HG03066 (cell line): ENCODE results near the gene DUSP8.
"Not testable (repeated sequence)": the region's sequence is repeated elsewhere in the genome, so short reads cannot be mapped to it uniquely, and the experiment has no call there.

Source experiments
- ATAC-seq: cut with Tn5 transposase; IDR thresholded peaks from one replicate; pipeline ENCODE4 v1.9.1; 2021; ENCODE audit warnings: low read depth; ENCODE audit not compliant: unreplicated experiment

The DUSP8 gene, protein sequence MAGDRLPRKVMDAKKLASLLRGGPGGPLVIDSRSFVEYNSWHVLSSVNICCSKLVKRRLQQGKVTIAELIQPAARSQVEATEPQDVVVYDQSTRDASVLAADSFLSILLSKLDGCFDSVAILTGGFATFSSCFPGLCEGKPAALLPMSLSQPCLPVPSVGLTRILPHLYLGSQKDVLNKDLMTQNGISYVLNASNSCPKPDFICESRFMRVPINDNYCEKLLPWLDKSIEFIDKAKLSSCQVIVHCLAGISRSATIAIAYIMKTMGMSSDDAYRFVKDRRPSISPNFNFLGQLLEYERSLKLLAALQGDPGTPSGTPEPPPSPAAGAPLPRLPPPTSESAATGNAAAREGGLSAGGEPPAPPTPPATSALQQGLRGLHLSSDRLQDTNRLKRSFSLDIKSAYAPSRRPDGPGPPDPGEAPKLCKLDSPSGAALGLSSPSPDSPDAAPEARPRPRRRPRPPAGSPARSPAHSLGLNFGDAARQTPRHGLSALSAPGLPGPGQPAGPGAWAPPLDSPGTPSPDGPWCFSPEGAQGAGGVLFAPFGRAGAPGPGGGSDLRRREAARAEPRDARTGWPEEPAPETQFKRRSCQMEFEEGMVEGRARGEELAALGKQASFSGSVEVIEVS

DNA sequence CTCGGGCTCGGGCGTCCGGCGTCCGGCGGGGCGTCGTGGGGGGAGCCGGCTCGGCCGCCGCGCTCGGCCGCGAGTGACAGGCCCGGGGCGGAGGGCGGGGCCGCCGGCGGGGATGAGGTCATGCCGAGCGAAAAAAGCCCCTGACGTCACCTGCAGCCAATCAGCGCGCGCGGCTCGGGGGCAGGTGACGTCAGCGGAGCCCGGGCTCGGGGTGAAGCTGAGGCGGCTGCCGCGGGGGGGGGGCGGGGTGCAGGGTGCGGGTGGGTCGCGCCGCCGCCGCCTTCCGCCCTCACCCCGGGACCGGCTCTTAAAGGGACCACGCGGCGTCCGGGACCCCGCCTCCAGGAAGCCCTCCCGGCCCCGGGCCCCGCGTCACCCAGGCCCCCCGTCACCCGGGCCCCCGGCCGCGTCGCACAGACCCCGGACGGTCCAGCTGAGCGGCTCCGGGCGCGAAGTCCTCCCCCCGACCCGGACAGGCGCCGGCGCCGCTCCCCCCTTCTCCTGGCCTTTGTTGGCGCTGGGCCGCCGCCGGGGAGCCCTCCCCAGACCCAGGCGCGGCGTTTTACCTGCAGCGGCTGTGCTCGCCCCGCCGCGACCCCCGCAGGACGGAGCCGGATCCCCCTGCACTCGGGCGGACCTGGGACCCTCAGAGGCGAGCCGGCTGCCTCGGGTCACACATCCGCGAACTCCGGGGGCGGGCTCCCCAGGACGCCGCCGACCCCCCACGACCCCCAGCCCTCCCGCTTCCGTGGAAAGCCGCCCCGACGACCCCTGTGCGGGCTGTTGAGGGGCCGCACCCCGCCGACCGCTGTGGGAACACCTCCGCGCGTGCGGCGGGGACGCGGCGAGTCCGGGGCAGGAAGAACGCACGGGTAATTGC, at the start of gene DUSP8:
Gene DUSP8, minus strand, starts transcription at position 75 of the 880 bp plus-strand sequence. CDS start 6,445 bp downstream, outside the sequence.
- no peak for ATAC-seq

DNA sequence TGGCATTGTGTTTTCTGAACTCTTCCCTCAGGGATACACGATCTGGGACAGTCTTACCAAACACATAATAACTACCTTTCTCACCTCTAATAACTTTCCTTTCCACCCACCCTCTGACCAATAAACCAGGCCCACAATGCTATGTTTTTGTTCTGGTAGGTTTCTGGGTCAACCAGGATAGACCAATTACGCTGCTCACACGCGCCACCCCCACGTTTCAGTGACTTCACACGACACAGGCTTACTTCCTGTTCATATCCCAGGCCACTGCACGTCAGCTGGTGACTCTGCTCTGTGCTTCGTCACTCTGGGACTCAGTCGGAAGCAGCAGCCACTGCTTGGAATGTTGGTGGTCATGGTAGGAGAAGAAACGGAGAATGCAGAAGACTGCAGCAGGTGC, 47.4 kb upstream of the DUSP8 start:
- ATAC-seq: no peak

DNA sequence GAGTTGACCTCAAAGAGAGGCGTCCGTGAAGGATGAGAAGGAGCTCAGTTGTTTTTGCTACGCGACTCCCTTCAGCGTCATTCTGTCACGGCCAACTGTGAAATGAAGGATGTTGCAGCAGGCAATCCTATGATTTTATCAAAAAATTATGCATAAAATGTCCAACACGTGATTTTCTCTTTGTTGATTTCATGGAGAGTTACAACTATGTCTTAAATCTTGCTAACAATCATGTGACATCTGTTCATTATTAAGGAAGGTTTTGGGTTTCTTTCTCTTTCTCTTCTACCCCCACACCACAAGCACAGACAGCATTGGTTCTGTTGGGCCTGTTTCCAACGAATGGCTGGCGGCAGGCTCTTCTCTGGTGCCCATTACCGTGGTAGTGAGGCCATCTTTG, 46.2 kb upstream of the DUSP8 start:
- ATAC-seq: no peak

DNA sequence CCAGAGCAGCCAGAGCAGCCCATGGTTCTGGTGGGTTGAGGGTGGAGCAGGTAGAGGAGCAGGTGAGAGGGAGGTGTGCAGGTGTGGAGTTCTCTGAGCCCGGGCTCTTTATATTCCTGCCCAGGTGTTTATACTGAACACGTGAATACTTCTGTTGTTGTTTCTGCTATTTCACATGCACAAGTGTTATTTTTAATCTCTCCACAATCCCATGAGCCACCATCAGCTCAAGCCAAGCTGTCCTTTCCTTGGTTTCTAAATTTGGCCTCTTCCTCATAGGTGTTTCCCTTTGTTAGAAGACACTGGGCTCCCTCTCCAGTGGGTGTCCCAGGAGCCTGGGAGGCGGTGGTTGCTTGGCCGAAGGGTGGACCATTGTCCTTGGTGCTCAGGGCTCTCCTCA, 36.3 kb upstream of the DUSP8 start, which contains the start of gene KRTAP5-3:
Gene KRTAP5-3, minus strand, starts transcription at position 101 of the 400 bp plus-strand sequence. Its CDS starts 78 bp downstream, at position 23.
- no peak for ATAC-seq

DNA sequence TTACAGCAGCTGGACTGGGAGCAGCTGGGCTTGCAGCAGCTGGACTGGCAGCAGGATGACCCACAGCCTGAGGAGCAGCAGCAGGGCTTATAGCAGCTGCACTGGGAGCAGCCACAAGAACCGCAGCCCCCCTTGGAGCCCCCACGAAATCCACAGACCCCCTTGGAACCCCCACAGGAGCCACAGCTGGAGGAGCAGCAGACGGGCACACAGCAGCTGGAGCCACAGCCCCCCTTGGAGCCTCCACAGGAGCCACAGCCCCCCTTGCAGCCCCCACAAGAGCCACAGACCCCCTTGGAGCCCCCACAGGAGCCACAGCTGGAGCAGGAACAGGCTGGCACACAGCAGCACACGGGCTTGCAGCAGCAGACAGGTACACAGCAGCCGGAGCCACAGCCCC, 35.8 kb upstream of the DUSP8 start:
- not testable (repeated sequence) for ATAC-seq

DNA sequence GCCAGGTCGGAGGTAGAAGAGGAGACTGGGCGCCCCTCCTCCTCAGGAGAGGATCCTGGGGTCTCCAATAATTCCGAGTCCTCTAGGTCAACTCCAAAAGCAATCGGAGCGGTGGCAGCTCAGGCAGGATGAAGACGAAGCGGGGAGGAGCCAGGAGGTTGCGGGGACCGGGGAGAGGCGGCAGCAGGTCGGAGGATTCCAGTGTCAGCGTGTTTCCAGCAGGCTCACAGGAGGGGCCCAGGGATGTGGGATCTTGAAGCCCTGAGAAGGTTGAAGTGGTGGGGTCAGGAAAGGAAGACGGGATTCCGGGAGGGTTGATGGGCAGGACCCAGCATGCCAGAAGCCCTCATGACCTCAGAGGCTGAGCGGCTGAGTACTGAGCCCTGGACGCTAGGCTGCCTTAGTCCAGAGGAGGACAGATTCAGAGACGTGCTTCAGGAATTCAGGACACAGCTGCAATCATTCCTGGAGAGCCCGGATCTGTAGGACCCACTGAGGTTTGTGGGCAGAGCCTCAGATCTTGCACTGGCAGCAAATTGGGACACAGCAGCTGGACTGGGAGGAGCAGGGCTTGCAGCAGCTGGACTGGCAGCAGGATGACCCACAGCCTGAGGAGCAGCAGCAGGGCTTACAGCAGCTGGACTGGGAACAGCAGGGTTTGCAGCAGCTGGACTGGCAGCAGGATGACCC, 35.2 kb upstream of the DUSP8 start:
- not testable (repeated sequence) for ATAC-seq

DNA sequence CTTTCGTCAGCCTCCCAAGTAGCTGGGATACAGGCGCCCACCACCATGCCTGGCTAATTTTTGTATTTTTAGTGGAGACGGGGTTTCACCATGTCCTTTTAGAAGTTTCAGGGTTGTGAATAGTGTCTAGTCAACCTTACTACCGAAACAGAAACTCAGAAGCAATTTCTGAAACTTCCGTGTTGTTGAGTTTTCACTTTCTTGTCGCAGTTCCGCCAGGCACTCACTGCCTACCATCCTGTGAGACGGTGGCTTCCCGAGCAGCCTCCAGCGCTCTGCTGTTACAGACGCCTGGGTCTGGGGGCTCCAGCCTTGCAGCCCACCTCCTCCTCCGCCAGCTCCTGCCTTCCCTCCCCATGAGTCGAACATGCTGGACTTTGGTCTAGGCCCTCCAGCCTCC, 33.9 kb upstream of the DUSP8 start:
- peak; percentile 90 for ATAC-seq

DNA sequence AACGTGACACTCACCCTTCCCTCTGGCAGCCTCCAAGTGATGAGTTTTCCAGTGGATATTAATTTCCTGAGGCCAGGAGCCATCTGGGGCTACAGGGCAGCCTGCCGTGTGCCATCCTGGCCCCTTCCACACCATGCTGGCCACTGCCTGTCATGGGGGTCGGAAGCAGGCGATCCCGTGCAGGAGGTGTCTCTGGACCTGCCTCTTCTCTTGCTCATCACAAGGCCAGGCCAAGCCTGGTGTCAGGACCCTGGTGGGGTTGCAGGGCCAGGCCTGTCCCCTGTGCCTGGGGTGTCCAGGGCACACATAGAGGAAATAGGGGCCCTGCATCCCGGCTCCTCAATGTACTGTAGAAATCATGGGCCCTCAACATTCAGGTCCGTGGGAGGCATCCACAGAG, 32.6 kb upstream of the DUSP8 start:
- no peak for ATAC-seq

DNA sequence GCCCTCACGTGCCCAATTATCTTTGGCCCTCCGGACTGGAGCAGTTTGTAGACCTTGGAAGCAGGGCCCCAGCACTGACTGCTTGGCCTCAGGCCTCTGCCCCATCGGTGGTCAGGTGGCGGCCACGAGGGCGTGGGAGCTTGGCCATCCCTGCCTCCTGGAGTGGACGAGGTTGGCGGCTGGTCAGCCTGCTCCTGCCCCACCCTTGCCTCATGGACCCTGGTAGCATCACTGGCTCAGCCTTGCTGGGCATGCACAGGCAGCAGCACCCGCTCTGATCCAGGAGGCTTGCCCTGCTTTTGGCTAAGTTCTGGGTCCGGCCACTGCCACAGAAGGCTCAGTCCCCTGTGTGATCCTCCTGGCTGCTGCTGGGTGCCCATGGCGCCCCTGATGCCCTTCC, 32.1 kb upstream of the DUSP8 start:
- no peak for ATAC-seq

DNA sequence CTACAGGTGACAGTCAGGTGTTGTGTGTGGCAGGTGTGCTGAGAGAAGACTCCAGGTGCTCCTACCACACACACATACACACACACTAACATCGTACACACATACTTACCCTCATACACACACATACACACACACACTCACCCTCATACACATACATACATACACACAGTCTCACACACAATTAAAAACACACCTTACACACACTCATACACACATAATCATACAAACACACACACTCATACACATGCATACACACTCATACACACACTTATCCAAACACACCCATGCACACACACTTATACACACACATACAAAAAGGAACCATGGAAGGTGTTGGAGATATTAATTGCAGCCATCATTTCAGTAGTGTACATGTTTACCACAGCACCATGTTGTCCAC, 31.6 kb upstream of the DUSP8 start:
- no peak for ATAC-seq

DNA sequence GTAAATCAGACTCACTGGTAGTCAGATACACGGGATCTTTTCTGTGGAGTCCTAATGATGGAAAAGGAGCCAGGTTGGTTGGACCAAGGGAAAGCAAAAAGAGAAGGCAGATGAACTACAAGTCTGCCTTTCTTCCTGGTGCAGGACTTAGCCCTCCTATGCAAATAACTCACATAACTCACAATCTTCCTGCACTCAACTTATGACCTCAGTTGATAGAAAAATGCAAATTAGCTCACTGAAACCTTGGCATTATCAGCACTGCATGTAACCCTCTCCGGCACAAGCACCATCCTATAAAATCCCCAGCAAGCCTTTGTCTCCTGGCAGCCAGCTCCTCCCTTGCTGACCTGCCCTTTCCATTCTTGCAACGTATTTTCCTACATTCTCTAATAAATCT, 29.6 kb upstream of the DUSP8 start:
- ATAC-seq: not testable (repeated sequence)

DNA sequence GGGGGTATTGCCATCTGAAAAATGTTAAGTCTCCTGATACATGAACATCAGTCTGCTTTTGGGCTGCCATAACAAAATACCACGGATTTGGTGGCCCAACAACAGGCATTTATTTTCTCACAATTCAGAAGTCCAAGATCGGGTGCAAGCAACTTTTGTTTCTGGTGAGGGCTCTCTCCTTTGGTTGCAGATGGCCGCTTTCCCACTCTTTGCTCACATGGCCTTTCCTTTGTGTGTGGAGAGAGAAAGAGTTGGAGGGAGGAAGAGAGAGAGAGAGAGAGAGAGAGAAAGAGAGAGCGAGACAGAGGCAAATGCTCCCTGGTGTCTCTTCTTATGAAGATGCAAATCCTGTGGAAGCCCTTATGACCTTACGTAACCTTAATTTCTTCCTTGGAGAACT, 28.6 kb upstream of the DUSP8 start:
- no peak for ATAC-seq

DNA sequence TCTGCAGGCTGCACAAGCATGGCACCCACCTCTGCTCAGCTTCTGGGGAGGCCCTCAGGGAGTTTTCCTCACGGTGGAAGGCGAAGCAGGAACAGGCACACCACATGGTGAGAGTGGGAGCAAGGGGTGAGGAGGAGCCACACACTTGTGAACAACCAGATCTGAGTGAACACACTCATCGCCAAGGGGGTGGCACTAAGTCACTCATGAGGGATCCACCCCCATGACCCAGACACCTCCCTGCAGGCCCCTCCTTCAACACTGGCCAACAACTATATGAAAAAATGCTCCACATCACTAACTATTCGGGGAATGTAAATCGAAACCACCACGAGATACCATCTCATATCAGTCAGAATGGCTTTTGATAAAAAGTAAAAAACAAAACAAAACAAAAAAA, 26.7 kb upstream of the DUSP8 start:
- ATAC-seq: no peak

DNA sequence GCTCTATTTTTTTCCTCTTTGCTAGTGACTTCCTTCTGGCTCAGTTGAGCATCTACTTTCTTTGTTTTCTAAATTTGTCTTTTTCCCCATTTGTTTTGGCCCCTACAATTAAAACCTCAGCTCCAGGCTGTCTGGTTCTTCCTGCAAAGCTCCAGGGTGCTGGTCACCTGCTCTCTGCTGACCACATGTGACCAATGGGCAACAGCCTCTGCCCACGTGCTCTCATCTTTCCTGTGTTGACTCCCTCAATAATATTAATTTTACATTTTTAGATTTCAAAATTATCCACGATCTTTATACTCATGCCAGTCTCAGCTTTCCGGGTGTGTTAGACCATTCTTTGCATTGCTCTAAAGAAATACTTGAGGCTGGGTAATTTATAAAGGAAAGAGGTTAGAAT, 26.3 kb upstream of the DUSP8 start:
- not testable (repeated sequence) for ATAC-seq

DNA sequence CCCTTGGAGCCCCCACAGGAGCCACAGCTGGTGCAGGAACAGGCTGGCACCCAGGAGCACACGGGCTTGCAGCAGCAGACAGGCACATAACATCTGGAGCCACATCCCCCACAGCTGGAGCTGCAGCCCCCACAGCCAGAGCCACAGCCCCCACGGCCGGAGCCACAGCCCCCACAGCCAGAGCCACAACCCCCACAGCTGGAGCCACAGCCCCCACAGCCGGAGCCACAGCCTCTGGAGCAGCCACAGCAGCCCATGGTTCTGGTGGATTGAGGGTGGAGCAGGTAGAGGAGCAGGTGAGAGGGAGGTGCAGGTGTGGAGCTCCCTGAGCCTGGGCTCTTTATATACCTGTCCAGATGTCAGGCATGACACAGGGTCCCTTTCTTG, 25.9 kb upstream of the DUSP8 start, which contains the start of gene KRTAP5-2:
Gene KRTAP5-2, minus strand, starts transcription at position 301 of the 387 bp plus-strand sequence. Its CDS starts 44 bp downstream, at position 257.
- no peak for ATAC-seq

DNA sequence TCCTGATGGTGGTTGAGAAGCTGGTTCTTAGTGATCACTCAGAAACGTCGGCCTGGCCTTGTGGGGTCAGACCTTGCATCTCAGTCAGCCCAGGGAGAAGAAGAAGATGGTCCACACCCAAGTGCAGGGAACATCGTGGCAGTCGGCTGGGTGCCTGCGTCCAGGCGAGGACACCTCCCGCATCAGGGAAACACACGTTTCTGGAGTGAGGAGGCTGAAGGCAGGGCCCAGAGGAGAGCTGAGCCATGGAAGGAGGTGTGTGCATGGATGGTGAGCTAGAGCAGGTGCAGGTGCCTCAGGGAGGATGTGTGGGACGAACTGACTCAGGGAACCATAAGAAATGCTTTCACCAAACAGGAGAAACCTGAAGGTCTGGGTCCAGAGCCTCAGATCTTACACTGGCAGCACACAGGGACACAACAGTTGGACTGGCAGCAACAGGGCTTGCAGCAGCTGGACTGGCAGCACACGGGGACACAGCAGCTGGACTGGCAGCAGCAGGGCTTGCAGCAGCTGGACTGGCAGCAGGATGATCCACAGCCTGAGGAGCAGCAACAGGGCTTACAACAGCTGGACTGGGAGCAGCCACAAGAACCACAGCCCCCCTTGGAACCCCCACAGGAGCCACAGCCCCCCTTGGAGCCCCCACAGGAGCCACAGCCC, 25.4 kb upstream of the DUSP8 start:
- no peak for ATAC-seq

DNA sequence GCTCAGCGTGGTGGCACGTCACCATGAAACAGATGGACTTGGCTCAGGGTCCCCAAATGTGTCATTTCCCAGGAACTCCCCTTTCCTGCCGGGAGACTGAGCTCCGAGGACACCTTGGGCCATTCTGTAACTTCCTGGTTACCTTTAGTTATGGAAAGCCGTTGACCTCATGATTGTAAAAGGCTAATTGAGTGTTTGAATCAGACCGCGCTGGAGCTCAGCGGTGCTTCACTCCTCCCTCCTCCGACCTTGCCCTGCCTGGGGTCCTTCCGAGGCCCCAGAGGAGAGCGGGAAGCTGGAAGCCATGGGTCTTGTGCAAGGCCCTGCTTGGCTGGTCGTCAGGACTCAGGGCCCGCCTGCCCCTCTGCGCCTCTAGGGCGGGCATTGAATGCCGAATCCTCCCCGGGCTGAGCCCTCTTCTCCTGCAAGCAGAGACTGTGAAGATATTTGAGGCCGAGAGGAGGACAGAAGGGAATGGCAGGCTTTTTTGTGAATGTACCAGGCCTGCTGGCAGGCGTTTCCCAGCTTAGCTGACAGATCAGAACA, 24.6 kb upstream of the DUSP8 start:
- not testable (repeated sequence) for ATAC-seq

DNA sequence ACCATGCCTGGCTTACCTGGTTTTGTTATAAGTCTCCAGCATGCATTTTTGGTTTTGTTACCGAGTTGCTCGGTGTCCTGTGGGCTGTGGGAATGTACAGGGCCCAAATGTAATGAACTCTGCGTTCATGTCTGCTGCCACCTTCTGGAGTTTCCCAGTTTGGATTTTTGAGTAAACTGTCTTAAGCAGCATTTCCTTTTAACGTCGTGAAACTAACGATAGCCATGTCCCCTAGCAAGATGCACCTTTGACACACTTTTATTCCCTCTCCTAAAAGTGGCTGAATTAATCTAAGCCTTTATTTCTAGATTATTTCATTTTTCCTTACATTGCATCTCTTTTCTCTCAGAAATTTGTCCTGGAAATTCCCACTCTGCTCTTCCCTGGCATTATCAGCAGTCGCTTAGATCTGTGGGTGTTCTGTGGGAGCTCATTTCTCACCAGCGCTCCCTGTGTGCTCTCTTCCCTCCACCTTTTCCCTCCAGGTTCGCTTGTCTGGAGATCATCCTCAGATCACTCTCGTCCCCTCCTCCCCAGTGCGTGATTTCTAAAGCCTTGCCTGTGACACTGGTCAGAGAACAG, 24.0 kb upstream of the DUSP8 start:
- not testable (repeated sequence) for ATAC-seq

DNA sequence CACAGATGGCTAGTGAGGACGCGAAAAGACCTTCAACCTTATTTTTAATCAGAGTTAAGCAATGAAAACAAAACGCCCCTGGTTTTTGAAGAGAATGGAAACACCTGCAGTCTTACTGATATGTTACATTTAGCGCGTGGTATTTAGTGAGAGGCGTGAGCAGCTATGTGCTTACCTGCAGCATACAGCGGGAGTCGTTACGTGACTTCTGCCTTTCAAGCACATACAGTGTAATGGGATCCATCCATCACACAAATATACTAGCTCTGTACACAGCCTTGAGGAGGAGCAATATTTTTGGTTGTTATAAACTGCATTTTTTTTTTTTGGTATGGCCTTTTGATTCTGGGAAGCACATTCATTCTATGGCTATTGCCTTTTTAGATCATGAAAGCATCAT, 20.6 kb upstream of the DUSP8 start:
- no peak for ATAC-seq
